Nephron (organoid): ENCODE results near the gene FNTB.

Experiments used
- H3K27ac Mint-ChIP-seq, 3 experiments: 2 replicates each; pipeline ENCODE4 v1.8.0; 2020; ENCODE audit warnings: mixed read lengths in 3 of 3, mild to moderate bottlenecking in 2 of 3, moderate library complexity in 1 of 3
- H3K27me3 Mint-ChIP-seq: 2 replicates; pipeline ENCODE4 v1.8.0; 2021; ENCODE audit warnings: low read depth, mild to moderate bottlenecking, moderate library complexity, mixed read lengths
- H3K36me3 Mint-ChIP-seq: 2 replicates; pipeline ENCODE4 v1.8.0; 2020; ENCODE audit warnings: low read depth, mixed read lengths
- H3K4me1 Mint-ChIP-seq: 2 replicates; pipeline ENCODE4 v1.8.0; 2020; ENCODE audit warnings: mixed read lengths
- H3K4me3 Mint-ChIP-seq, 3 experiments: 2 replicates each; pipeline ENCODE4 v1.8.0; 2020; ENCODE audit warnings: mild to moderate bottlenecking in 3 of 3, mixed read lengths in 3 of 3, moderate library complexity in 2 of 3
- H3K9me3 Mint-ChIP-seq: 2 replicates; pipeline ENCODE4 v1.8.0; 2020; ENCODE audit warnings: mixed read lengths
- CTCF ChIP-seq, 3 experiments: fragments of 200-600 bp; sonication (generic); IDR thresholded peaks; one replicate each; pipeline ENCODE4 v1.5.0; 2021; ENCODE audit warnings: antibody characterized with exemption in 3 of 3; ENCODE audit not compliant: unreplicated experiment in 3 of 3

The FNTB gene

DNA sequence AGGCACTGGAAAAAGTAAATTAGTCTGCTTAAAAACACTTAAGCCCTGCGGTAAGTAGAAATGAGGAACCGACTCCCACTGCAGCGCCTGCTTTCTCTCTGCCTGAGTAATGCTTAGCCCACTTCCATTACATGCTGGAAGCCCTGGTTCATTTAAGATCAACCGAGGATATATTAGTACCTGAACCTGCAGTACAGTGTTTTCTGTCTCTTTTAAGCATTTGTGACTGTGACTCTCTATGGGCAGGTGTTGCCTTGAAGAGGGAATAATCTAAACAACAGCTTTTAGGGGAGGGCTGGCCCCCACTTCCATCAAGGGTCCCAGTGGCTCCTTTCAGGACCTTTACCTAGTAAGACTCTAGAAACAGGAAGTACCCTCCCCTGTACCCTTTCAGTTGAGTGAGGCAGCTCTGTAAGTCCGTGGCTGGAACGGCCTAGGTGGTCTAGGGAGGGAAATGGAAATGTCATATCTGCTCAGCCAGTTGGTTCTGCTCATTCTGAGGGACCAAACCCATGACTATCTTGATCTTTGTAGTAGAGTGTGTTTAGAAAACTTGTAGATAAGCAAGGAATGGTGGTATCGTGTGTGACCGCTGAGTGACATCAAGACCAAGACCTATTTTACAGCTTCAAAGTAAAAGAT is 56.2 kb downstream of the FNTB start:
- Mint-ChIP-seq H3K4me3 (no peak overlapping the region), H3K9me3 (no peaks in the 10 kb centered on the region), H3K27ac (no peak overlapping the region), H3K27me3 (no peaks in the 10 kb centered on the region), H3K4me1 (peaks cover 21% of the 10 kb centered on the region), H3K36me3 (peaks cover 59% of the 10 kb centered on the region)
- TF ChIP-seq CTCF (IDR thresholded peaks at IDR 0.05; ENCODE audit: unreplicated experiment in 3 of 3), result no peak

DNA sequence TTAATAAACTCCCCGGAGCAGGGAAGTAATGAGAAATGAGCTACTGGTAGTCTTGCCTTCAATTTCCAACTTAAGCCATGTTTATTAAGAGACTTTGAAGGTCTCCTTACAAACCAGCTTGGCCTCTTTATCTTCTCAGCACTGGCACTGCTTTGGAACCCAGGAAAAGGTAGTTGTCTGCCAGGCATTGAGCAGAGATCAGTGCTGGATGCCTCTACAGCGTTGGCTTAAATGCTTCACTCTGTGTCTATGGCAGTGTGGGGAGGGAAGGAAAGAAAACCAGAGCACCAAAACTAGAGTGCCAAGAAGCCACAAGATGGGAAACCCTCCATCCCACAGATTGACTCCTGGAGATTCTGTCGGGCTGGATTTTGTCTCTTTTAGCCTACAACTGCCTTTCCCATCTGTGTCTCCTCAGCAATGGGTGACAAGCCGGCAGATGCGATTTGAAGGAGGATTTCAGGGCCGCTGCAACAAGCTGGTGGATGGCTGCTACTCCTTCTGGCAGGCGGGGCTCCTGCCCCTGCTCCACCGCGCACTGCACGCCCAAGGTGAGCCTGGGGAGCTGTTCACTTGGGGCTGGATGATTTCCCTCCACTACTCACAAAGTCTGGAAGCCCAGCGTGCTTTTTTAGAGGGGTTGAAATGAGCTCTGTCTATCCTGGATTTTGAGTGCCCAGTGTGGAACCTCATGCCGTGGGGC is 57.3 kb downstream of the FNTB start:
- H3K27ac Mint-ChIP-seq, result no peak overlapping the region
- H3K36me3 Mint-ChIP-seq, result peaks cover 54% of the 10 kb centered on the region

DNA sequence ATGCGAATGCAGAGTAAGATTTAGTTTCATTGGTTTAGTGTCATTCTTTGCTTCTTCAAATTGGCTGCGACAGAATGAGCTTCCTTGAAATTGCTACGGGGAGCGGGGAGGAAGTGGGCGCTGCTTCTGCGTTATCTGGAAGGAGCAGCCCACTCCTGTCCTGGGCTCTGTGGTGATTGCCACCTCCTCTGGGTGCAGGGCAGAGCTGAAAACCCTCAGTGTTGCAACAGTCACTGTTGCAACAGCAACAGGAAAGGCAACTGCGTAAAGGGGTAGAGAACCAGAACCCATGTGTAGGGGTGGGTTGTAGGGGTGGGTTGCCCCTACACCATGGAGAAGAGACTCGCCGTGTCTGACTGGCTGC is 57.9 kb downstream of the FNTB start:
- H3K9me3 Mint-ChIP-seq, result no peaks in the 10 kb centered on the region
- no peak overlapping the region for H3K27ac Mint-ChIP-seq
- no peaks in the 10 kb centered on the region for H3K27me3 Mint-ChIP-seq
- H3K36me3 Mint-ChIP-seq, result peaks cover 49% of the 10 kb centered on the region
- no peak overlapping the region for H3K4me3 Mint-ChIP-seq
- peaks cover 11% of the 10 kb centered on the region for H3K4me1 Mint-ChIP-seq
- no peak for TF ChIP-seq CTCF (IDR thresholded peaks at IDR 0.05; ENCODE audit: unreplicated experiment in 3 of 3)

More for the DNA sequence above, 57.3 kb downstream of the FNTB start:
- TF ChIP-seq CTCF (IDR thresholded peaks at IDR 0.05; ENCODE audit: unreplicated experiment in 3 of 3), result no peak
- no peaks in the 10 kb centered on the region for H3K9me3 Mint-ChIP-seq
- H3K4me1 Mint-ChIP-seq, result peaks cover 15% of the 10 kb centered on the region
- no peak overlapping the region for H3K4me3 Mint-ChIP-seq
- no peaks in the 10 kb centered on the region for H3K27me3 Mint-ChIP-seq

DNA sequence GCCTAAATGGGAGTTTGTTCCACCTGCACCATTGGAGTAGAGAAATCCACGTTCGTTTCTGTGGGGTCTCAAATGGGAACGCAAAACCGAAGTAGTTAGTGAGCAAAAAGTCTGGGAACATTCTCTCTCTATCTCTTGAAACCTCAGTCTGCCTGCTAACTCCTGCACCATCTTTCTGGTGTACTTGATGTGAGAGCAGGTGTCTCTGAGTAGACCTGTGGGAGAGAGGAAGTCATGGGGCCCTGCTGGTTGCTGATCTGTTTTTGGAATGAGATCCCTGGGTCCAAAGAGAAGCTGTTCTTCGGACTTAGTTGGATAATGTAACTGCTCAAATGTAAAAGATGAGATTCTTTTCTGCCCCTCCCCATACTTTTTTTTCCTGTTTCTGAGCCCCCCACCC is 58.3 kb downstream of the FNTB start:
- Mint-ChIP-seq H3K27me3 (no peaks in the 10 kb centered on the region), H3K36me3 (peaks cover 49% of the 10 kb centered on the region), H3K27ac (no peak overlapping the region), H3K4me1 (peaks cover 11% of the 10 kb centered on the region), H3K4me3 (no peak overlapping the region), H3K9me3 (no peaks in the 10 kb centered on the region)
- TF ChIP-seq CTCF (IDR thresholded peaks at IDR 0.05; ENCODE audit: unreplicated experiment in 3 of 3), result no peak

DNA sequence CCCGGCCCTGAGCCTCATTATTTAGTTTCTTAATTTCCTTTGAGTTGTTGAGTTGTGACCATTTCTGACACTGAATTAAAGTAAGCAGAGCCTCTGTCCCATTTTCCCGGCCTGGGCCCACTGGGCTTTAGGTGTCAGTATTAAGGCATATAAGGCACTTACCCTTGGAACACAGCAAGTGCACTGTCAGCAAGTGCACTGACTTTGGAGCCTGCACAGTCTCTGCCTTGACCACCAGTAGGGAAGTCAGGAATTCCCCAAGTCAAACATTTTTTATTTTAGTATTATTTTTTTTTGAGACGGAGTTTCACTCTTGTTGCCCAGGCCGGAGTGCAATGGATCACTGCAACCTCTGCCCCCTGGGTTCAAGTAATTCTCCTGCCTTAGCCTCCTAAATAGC is 59.0 kb downstream of the FNTB start:
- H3K4me3 Mint-ChIP-seq, result no peak overlapping the region
- no peaks in the 10 kb centered on the region for H3K9me3 Mint-ChIP-seq
- no peaks in the 10 kb centered on the region for H3K27me3 Mint-ChIP-seq
- TF ChIP-seq CTCF (IDR thresholded peaks at IDR 0.05; ENCODE audit: unreplicated experiment in 3 of 3), result no peak
- peaks cover 49% of the 10 kb centered on the region for H3K36me3 Mint-ChIP-seq
- peaks cover 9% of the 10 kb centered on the region for H3K4me1 Mint-ChIP-seq
- H3K27ac Mint-ChIP-seq, result no peak overlapping the region

- no peaks in the 10 kb centered on the region for H3K9me3 Mint-ChIP-seq
- H3K27ac Mint-ChIP-seq, result no peak overlapping the region
- TF ChIP-seq CTCF (IDR thresholded peaks at IDR 0.05; ENCODE audit: unreplicated experiment in 3 of 3), result no peak
- no peaks in the 10 kb centered on the region for H3K27me3 Mint-ChIP-seq
- H3K36me3 Mint-ChIP-seq, result peaks cover 34% of the 10 kb centered on the region
- no peak overlapping the region for H3K4me3 Mint-ChIP-seq
- H3K4me1 Mint-ChIP-seq, result no peaks in the 10 kb centered on the region
Measured at GRCh38 chr14:65052832-65053231, 66.1 kb downstream of the FNTB start.
